Keratinocyte (primary cell): ENCODE results near the gene RAB34.

Source experiments
- CTCF ChIP-seq, 3 experiments: IDR thresholded peaks in 1 of 3; conservative IDR thresholded peaks in 1 of 3; optimal IDR thresholded peaks in 1 of 3; 2 replicates in 2 of 3; 3 replicates in 1 of 3; pipeline versions ENCODE3 to v1.5.1; 2011; ENCODE audit warnings: low read length in 3 of 3, mild to moderate bottlenecking in 3 of 3, moderate library complexity in 2 of 3, control low read depth in 1 of 3, inconsistent platforms in 1 of 3; ENCODE audit not compliant: insufficient read depth in 2 of 3; ENCODE audit errors: extremely low read depth in 1 of 3
- EZH2 ChIP-seq: IDR thresholded peaks from one replicate; pipeline ENCODE4 v1.6.1; 2012; ENCODE audit warnings: inconsistent platforms, mild to moderate bottlenecking, low read length, moderate library complexity

- no peak for TF ChIP-seq EZH2
- TF ChIP-seq CTCF (optimal IDR thresholded peaks at IDR 0.05 in 1 of 3, IDR thresholded peaks at IDR 0.05 in 1 of 3, conservative IDR thresholded peaks at IDR 0.05 in 1 of 3; ENCODE audit: extremely low read depth in 1 of 3, insufficient read depth in 2 of 3, low read length in 3 of 3) = no peak
Observed at GRCh38 chr17:28740406-28741357, 23.0 kb upstream of the RAB34 start.
